ENCODE data around the gene WWOX. TPM values are rescaled to one million over a fixed set of nuclear protein-coding genes. Genes with fewer than 3 reads are reported as not detected.

WWOX gene
- total RNA-seq, 2 donors from 2014 or later = 33.8 to 82.5 TPM

DNA sequence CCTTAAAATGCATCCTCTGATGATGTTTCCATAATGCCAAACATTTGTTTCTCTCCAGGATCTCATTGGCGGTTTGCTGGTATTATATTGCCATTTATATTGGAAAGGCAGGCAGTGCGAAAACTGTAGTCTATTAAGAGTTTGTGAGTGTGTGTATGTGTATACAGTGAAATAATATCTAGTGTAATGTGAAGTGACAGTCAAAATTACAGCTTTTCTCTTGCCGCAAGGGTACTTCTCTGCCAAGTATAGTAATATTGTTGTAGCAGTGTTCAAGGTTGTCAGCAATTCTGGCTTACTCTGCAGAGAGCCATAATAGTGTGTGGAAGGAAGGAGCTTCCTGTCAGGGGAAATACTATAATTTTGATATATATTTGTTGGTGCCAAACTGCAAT is 178.6 kb downstream of the WWOX start:
- no peak overlapping the region for H3K27ac ChIP-seq
- no peaks in the 10 kb centered on the region for H3K36me3 ChIP-seq
- H3K4me1 ChIP-seq (ENCODE audit: control insufficient read depth in 1 of 2, low read depth in 2 of 2) = peaks cover 0 to 5% of the 10 kb centered on the region in 2 donors
- no peaks in the 10 kb centered on the region for H3K9me3 ChIP-seq
- DNase-seq (ENCODE audit: low spot score) = no peak
- no peak for ATAC-seq (ENCODE audit: insufficient number of reproducible peaks, low FRiP score, low read depth)
- no peak overlapping the region for H3K4me3 ChIP-seq
- no peaks in the 10 kb centered on the region for H3K27me3 ChIP-seq (replicated peaks; ENCODE audit: insufficient read depth)
- TF ChIP-seq, protein P1, sequence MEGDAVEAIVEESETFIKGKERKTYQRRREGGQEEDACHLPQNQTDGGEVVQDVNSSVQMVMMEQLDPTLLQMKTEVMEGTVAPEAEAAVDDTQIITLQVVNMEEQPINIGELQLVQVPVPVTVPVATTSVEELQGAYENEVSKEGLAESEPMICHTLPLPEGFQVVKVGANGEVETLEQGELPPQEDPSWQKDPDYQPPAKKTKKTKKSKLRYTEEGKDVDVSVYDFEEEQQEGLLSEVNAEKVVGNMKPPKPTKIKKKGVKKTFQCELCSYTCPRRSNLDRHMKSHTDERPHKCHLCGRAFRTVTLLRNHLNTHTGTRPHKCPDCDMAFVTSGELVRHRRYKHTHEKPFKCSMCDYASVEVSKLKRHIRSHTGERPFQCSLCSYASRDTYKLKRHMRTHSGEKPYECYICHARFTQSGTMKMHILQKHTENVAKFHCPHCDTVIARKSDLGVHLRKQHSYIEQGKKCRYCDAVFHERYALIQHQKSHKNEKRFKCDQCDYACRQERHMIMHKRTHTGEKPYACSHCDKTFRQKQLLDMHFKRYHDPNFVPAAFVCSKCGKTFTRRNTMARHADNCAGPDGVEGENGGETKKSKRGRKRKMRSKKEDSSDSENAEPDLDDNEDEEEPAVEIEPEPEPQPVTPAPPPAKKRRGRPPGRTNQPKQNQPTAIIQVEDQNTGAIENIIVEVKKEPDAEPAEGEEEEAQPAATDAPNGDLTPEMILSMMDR (IDR thresholded peaks at IDR 0.05) = no peak

DNA sequence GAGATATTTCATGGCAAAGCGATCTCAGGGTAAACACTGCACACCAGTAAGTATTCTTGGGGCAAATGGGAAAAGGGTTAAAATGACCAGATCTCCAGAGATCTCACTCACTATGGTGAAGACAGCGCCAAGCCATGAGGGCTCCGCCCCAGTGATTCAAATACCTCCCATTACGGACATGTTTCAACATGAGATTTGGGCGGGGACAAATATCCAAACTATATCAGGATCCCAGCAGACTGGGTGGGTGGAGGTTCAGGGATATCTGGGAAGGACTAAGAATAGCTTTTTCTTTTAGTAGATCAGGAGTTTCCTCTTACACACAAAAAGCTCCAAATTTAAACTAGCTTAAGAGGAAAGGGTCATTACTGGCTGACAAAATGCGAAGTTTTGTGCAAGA is 181.7 kb downstream of the WWOX start:
- no peak for DNase-seq (ENCODE audit: low spot score)
- H3K27me3 ChIP-seq (replicated peaks; ENCODE audit: insufficient read depth) = no peaks in the 10 kb centered on the region
- peaks cover 0 to 5% of the 10 kb centered on the region in 2 donors for H3K4me1 ChIP-seq (ENCODE audit: control insufficient read depth in 1 of 2, low read depth in 2 of 2)
- H3K9me3 ChIP-seq = no peaks in the 10 kb centered on the region
- H3K36me3 ChIP-seq = no peaks in the 10 kb centered on the region
- no peak overlapping the region for H3K27ac ChIP-seq
- TF ChIP-seq, protein P1 (IDR thresholded peaks at IDR 0.05) = no peak
- no peak for ATAC-seq (ENCODE audit: insufficient number of reproducible peaks, low FRiP score, low read depth)
- no peak overlapping the region for H3K4me3 ChIP-seq

DNA sequence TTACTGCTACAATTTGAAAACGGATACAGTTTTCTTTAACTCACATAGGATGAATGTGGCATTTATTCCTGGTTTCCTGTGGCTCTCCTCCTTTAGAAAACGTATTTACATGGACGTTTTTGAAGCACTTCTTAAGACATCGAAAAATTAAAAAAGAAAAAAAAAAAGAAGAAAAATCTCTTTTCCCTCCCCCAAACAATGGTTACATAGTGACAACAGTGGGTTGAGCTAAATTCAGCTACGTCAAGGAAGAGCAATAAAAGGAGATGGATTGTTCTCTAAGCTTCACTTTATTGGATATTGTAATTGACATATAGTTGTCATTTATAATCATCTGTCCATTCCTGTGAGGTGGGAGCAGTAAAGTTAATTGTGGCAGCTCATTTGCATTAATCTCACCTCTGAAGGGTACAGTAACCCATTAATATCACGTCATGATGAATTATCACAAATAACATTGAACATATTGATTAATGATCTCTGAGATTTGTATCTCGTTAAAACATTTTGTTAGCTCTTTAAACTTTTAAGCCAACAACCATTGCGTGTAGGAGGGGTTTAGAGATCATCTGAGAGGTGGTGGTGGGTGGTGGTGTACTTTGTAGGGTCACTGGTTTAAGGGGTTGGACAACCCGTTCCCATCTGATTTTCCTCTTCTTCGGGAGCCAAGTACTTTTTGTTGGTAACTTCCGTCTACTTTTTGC is 184.2 kb downstream of the WWOX start:
- ATAC-seq (ENCODE audit: insufficient number of reproducible peaks, low FRiP score, low read depth) (no peak), DNase-seq (ENCODE audit: low spot score) (no peak)
- Histone ChIP-seq H3K9me3 (no peaks in the 10 kb centered on the region), H3K27me3 (replicated peaks; ENCODE audit: insufficient read depth) (no peaks in the 10 kb centered on the region), H3K4me1 (ENCODE audit: control insufficient read depth in 1 of 2, low read depth in 2 of 2) (peaks cover 0 to 2% of the 10 kb centered on the region in 2 donors), H3K4me3 (no peak overlapping the region), H3K36me3 (no peaks in the 10 kb centered on the region), H3K27ac (no peak overlapping the region)
- TF ChIP-seq, protein P1 (IDR thresholded peaks at IDR 0.05) = no peak

DNA sequence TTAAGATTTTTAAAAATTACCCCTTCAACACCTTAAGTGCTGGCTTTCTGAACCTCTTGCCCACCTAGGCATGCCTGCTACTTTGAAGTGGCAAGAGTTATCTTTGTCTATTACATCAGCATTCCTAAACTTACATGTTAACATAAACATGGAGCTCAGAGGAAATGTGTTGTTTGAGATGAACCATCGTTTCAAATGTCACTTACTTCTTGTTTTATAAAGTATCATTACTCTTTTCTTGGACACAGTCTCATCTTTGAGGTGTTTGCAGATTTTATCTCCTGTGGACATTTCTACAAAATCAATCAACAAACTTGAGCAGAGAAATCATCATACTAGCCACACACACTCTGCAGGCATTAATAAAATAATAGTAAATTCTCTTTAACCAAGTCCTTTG is 184.9 kb downstream of the WWOX start:
- Histone ChIP-seq H3K9me3 (no peaks in the 10 kb centered on the region), H3K36me3 (no peaks in the 10 kb centered on the region), H3K27me3 (replicated peaks; ENCODE audit: insufficient read depth) (no peaks in the 10 kb centered on the region), H3K27ac (no peak overlapping the region), H3K4me3 (no peak overlapping the region), H3K4me1 (ENCODE audit: control insufficient read depth in 1 of 2, low read depth in 2 of 2) (peaks cover 0 to 8% of the 10 kb centered on the region in 2 donors)
- TF ChIP-seq, protein P1 (IDR thresholded peaks at IDR 0.05) = no peak
- DNase-seq (ENCODE audit: low spot score) = no peak
- no peak for ATAC-seq (ENCODE audit: insufficient number of reproducible peaks, low FRiP score, low read depth)

DNA sequence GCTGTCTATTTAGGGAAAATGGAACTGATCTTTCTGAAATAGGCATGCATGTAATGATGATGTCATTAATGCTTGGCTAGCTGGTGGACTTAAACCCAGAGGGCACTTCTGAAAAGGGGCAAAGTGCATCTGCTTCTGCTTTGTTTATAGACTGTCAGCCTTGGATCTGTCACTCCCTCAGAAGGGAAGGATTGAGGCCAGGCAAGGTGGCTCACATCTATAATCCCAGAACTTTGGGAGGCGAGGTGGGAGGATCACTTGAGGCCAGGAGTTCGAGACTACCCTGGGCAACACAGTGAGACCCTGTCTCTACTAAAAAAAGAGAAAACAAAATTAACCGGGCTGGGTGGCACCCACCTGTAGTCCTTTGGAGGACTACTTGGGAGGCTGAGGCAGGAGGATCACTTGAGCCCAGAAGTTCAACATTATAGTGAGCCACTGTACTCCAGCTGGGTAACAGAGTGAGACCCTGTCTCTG is 185.5 kb downstream of the WWOX start:
- ATAC-seq (ENCODE audit: insufficient number of reproducible peaks, low FRiP score, low read depth) (no peak), DNase-seq (ENCODE audit: low spot score) (no peak)
- Histone ChIP-seq H3K4me3 (no peak overlapping the region), H3K4me1 (ENCODE audit: control insufficient read depth in 1 of 2, low read depth in 2 of 2) (peaks cover 0 to 15% of the 10 kb centered on the region in 2 donors), H3K9me3 (no peaks in the 10 kb centered on the region), H3K27ac (no peak overlapping the region), H3K36me3 (no peaks in the 10 kb centered on the region), H3K27me3 (replicated peaks; ENCODE audit: insufficient read depth) (no peaks in the 10 kb centered on the region)
- TF ChIP-seq, protein P1 (IDR thresholded peaks at IDR 0.05) = no peak
